ENCODE data around the gene OLFML2A.

The OLFML2A gene

DNA sequence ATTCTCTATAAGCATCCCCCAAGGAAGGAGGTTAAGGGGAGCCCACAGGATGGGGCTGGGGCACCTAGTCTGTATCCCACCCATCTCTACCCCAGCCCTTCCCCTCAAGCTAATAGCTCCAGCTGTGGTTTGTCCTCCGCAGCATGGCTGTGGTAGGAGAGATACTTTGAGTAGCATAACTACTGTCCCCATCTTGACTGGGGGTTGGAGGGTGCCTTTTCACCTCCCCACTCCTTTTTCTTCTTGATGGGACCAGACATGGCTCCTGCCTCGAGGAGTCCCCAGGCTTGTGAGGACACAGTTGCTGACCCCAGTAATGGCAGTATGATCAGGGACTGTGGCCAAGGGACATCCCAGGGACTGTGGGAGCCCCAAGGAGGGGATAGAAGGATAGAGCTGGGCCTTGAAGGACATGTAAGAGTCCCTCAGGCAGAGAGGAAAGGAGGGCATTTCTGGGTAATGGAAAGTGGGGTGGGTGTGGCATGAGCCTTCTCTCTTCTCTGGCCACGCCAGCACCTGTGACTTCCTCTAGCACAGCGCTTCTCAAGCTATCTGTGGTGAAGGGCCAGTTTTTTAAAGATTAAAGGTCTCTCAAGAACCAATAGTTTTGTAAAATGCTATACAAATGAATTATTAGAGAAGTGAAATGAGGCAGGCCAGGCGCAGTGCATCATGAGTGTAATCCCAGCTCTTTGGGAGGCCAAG is 14.0 kb downstream of the OLFML2A start:
- DNase-seq (ENCODE audit: insufficient read length, low spot score) (no peak), FAIRE-seq (no peak)
- TF ChIP-seq, protein P1, sequence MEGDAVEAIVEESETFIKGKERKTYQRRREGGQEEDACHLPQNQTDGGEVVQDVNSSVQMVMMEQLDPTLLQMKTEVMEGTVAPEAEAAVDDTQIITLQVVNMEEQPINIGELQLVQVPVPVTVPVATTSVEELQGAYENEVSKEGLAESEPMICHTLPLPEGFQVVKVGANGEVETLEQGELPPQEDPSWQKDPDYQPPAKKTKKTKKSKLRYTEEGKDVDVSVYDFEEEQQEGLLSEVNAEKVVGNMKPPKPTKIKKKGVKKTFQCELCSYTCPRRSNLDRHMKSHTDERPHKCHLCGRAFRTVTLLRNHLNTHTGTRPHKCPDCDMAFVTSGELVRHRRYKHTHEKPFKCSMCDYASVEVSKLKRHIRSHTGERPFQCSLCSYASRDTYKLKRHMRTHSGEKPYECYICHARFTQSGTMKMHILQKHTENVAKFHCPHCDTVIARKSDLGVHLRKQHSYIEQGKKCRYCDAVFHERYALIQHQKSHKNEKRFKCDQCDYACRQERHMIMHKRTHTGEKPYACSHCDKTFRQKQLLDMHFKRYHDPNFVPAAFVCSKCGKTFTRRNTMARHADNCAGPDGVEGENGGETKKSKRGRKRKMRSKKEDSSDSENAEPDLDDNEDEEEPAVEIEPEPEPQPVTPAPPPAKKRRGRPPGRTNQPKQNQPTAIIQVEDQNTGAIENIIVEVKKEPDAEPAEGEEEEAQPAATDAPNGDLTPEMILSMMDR (IDR thresholded peaks at IDR 0.05; ENCODE audit: insufficient read depth, missing control alignments): no peak

DNA sequence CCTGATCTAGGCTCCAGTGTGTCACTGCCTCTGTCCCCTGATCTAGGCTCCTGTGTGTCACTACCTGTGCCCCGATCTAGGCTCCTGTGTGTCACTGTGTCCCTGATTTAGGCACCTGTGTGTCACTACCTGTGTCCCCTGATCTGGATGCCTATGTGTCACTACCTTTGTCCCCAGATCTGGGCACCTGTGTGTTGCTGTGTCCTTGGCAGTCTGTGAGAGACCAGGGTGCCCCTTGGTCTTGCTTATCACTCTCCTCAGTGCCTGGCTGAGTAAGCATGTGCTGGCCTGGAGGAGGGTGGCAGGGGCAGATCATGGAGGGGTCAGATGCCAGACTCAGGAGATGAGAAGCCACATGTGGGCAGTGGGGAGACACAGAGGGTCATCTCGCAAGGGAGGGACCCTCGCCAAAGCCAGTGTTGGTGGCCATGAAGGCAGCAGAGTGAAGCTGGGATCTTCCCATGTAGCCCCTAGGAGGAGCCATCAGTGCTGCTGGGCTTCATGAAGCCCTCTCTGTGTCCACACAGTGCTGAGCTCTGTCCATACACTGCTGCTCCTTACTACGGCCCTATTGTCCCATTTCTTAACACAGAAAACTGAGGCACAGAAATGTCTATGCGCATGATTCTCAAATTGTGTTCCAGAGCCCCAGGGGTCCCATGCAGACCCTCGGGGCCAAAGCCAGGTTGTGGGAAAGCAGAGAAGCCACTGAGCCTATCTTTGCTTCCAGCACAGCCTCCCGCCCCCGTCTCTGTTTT is 15.5 kb downstream of the OLFML2A start:
- DNase-seq (ENCODE audit: insufficient read length, low spot score) (no peak), FAIRE-seq (no peak)
- TF ChIP-seq, protein P1 (IDR thresholded peaks at IDR 0.05; ENCODE audit: insufficient read depth, missing control alignments): no peak

- FAIRE-seq (no peak), DNase-seq (ENCODE audit: insufficient read length, low spot score) (no peak)
- TF ChIP-seq, protein P1 (IDR thresholded peaks at IDR 0.05; ENCODE audit: insufficient read depth, missing control alignments): no peak
Observed at GRCh38 chr9:124793015-124793541, 16.1 kb downstream of the OLFML2A start.

DNA sequence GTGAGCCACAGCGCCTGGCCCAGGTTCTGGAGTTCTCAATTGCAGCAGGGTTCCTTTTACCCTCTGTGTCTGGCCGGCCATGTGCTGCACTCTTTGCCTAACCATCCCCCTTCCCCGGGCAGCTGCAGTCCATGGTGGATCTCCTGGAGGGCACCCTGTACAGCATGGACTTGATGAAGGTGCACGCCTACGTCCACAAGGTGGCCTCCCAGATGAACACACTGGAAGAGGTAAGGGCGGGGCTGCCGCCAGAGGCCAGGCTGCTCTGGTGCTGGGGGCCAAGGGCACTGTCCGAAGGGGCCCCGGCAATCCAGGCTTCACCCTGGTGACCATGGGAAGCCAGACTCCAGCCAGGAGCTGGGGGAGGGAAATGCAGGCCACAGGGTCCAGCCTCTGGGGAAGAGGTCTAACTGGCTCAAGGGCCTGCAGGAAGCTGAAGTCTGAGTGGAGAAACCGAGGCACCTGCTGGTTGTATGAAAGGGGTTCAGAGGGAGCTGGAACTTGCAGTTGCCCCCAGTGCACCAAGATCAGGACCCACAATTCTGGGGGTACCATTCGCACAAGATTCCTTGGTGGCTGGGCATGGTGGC is 18.1 kb downstream of the OLFML2A start:
- no peak for DNase-seq (ENCODE audit: insufficient read length, low spot score)
- TF ChIP-seq, protein P1 (IDR thresholded peaks at IDR 0.05; ENCODE audit: insufficient read depth, missing control alignments): no peak
- no peak for FAIRE-seq

- TF ChIP-seq, protein P1 (IDR thresholded peaks at IDR 0.05; ENCODE audit: insufficient read depth, missing control alignments): no peak
- FAIRE-seq (no peak), DNase-seq (ENCODE audit: insufficient read length, low spot score) (no peak)
Observed at GRCh38 chr9:124795881-124796431, 19.0 kb downstream of the OLFML2A start.

- no peak for FAIRE-seq
- TF ChIP-seq, protein P1 (IDR thresholded peaks at IDR 0.05; ENCODE audit: insufficient read depth, missing control alignments): no peak
- no peak for DNase-seq (ENCODE audit: insufficient read length, low spot score)
Observed at GRCh38 chr9:124797343-124798103, 20.6 kb downstream of the OLFML2A start.

Data from D721Med (cell line).